Stimulated activated CD4-positive, alpha-beta T cell treated with anti-CD3 and anti-CD28 coated beads, Interleukin-2, amount 100 ng/mL, for 48 hours (primary cell): ENCODE results near the gene TTYH3.
"Not testable (repeated sequence)": the region's sequence is repeated elsewhere in the genome, so short reads cannot be mapped to it uniquely, and the experiment has no call there.

ENCODE experiments used
- DNase-seq, 2 donors: peaks; one replicate each; pipeline ENCODE4 v3.0.0-alpha.2; 2020

Gene TTYH3

DNA sequence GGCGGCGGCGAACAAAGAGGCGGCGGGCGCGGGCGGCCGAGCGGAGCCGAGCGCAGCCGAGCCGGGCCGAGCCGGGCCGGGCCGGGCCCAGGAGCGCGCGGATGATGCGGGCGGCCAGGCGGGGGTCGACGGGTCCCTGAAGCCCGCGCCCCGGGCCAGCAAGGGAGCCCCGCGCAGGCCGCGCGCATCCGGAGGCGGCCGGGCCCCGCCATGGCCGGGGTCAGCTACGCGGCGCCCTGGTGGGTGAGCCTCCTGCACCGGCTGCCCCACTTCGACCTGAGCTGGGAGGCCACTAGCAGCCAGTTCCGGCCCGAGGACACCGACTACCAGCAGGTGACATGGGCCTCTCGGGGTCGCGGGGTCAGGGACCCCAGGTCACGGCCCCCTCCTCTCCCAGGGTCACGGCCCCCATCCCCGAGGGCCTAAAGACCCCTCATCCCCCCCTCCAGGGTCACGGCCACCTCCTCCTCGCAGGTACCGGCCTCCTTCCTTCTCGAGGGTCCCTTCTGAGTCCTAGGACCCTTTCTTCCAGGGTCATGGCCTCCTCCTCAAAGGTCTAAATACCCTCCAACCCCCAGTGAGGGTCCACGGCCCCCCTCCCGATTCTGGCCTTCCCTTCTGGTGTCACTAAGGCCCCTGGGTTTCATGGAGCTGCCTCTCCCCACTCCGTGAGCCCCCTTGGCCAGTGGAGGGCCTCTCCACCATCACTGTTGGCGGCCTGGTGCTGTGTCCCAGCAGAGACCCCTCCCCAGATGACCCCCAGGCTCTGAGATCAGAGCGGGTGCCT is at the start of gene TTYH3:
TSS of gene TTYH3 (plus strand) at position 41 of the 787 bp plus-strand sequence. CDS start at position 211, 170 bp downstream.
- peak in 1 of 2 donors; percentile 10 for DNase-seq

DNA sequence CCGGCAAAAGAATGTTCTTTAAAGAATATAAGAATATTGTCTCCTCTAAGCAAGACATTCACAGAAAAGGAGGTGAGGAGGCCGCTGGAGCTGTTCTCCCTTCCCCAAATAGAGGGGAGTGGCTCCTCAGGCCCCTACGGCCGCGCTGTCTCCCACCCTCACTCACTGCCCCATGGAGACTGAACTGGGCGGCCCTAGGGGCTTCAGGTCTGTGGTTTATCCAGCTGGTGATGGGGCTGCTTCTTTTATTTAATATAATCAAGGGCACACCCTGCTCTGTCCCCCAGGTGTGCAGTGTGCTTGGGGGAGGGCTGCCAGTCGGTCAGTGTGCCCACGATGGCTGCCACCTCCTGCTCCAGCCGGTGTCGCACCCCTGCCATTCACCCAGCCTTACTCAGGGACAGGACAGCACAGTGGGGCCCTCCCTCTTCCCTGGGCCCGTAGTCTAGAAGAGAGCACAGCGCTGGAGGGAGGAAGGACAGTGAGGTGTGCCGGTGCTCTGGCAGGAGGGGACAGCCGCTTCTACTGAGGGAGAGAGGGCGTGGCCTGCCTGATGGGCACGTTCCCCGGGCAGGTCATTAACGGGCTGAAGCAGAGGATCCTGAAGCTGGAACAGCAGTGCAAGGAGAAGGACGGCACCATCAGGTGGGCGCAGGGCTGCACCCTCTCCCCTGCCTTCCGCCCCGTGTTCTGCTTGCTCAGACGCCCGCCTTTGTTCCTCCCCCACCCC is 49.6 kb upstream of the TTYH3 start:
- no peak for DNase-seq

DNA sequence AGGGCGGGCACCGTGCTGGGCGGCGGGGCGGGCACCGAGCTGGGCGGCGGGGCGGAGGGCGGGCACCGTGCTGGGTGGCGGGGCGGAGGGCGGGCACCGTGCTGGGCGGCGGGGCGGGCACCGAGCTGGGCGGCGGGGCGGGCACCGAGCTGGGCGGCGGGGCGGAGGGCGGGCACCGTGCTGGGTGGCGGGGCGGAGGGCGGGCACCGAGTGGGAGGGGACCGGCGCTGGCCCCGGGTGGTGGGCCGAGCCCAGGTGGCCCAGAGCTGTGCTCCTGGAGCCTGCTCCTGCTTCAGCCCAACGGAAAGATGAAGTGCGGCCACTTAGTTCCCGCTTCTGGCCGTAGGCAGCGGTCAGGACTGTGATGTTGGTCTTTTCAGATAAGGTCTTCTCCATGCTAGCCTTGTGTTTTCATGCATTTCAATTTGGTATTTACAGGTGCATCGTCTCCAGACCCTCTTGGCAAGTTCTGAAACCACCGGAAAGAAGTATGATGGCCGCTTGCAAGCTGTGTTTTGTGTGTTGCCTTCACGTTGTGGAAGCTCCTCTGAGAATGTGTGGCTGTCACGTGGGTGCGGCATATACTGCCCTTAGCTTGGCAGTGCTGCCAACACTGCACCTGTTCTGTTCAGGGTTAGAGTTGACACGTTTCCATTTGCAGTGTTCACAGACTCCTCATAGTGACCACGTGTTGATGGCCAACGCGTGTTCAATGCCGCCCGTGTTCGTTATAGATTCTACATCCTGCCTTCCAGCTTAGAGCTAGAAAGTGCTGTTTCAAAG is 47.8 kb upstream of the TTYH3 start:
- no peak for DNase-seq

DNA sequence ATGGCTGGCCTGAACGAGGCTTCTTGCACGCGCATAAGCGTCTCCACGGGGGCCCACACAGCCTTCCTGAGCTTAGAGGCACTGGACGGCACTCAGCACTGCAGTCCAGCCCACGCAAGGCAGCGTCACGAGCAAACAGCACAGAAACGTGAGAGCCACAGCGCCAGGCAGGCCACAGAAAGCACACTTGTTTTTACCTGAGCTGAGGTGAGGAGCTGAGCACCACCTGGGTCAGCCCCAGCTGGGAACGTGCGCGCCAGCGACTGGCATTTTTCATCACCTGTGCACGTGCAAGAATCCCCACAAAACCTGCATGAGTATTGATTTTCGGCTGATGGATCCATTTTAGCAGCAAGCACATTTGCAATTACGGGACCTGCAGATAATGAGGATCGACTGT is 46.3 kb upstream of the TTYH3 start:
- DNase-seq: no peak

- no peak for DNase-seq
Observed at GRCh38 chr7:2586326-2587020, 45.3 kb upstream of the TTYH3 start.

- DNase-seq: no peak
Observed at GRCh38 chr7:2587134-2587533, 44.7 kb upstream of the TTYH3 start.

GRCh38 chr7:2587778-2588177 is 44.0 kb upstream of the TTYH3 start:
- no peak for DNase-seq

- no peak for DNase-seq
Observed at GRCh38 chr7:2589341-2589740, 42.4 kb upstream of the TTYH3 start.

- not testable (repeated sequence) for DNase-seq
Observed at GRCh38 chr7:2589941-2590340, 41.8 kb upstream of the TTYH3 start.

DNA sequence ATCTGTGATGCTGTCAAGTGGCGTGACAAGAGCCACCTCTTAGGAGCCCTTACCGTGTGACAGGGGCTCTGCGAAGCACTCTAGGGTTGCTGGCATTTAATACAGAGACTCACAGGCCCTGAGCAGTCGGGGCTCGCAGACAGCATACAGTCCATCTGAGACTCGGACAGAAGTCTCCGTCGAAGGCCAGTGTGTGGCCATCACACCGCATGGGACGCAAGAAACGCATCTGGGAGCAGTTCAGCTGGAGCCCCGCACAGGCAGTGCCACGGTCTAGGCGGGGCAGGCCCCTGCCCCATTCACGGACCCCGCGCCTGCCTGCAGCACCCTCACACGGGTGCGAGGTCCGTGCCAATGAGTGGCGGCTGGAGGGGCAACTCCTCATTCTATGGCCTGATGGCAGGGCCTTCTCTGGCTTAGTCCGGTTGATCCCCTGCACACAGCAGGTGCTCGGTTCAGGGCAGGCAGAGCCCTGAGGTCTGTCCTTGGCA is 39.4 kb upstream of the TTYH3 start:
- DNase-seq: no peak

GRCh38 chr7:2593036-2593727 is 38.6 kb upstream of the TTYH3 start:
- DNase-seq: no peak

GRCh38 chr7:2594599-2594998 is 37.2 kb upstream of the TTYH3 start:
- no peak for DNase-seq

GRCh38 chr7:2595258-2595860 is 36.4 kb upstream of the TTYH3 start:
- DNase-seq: no peak

GRCh38 chr7:2596464-2597272 is 35.1 kb upstream of the TTYH3 start:
- DNase-seq: no peak

GRCh38 chr7:2597273-2597640 is 34.5 kb upstream of the TTYH3 start:
- DNase-seq: no peak

- no peak for DNase-seq
Observed at GRCh38 chr7:2598154-2598823, 33.5 kb upstream of the TTYH3 start.

DNA sequence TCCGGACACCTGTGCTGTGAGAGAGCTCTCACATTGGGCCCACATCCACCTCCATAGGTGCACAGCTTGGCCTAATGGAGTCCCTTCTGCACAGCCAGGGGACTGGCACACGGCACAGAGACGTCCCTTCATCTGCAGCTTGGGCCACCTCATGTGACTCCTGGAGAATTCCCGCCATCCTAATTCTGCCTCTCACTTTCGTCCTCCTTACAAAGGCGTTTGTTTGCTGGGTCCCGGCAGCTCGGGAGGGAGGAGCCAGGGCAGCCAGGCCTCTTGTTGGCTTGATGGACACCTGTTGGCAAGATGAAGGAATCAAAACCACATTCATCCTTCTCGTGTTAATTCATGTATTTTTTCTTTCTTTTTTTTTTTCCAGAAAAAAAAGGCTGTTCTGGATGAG is 30.7 kb upstream of the TTYH3 start:
- no peak for DNase-seq

DNA sequence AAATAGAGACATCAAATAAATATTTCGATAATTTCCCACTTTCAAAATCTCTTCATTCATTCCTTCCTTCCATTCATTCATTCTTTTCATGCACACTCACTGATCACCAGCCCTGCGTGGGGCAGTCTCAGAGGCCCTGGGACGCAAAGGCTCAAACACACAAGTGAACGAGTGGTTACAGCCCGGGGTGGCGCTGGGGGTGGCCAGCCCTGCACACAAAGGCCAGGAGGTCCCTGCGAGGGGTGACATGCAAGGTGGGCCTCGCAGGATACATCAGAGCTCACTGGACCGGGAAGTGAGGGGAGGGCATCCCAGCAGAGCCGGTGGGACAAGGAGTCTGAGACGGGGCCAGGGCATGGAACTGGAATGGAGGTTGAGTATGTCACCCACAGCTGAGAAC is 29.9 kb upstream of the TTYH3 start:
- no peak for DNase-seq

DNA sequence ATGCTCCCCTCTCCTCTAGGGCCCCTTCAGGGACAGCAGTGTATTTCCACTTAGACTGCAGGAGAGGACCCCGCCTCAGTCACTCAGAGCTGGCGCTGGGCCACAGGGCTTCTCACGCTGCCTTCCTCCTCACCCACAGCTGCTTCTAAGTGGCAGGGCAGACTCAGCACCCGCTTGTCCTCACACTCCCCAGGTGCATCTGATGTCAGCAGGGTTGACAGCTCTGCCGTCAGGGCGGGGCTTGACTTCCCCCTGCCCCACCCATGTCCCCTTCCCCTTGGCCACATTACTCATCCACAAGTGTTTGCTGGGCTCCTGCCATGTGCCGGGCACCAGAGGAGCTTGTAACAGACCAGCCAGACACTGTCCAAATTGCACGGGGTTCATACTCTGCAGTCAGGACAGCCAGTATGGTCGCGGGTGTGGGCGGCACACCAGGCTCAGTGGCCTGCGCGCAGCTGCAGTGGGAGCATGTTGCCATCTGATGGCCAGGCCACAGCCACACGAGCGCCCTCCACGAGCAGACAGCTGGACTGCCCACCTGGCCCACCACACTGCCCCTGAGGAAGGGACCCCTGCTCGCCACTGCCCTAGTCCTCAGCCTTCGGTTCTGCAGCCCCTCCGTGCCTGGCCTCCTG is 29.3 kb upstream of the TTYH3 start:
- DNase-seq: no peak
